HepG2 (cell line): ENCODE measurements around the gene BAMBI. TPM values are rescaled to one million over a fixed set of nuclear protein-coding genes. Genes with fewer than 3 reads are reported as not detected.

Experiments used
- ADNP ChIP-seq: sonication (generic); formaldehyde crosslinking; IDR thresholded peaks from 2 replicates; pipeline ENCODE4 v1.4.0; 2020; ENCODE audit warnings: missing genetic modification reagents
- BRD4 ChIP-seq: sonication (generic); formaldehyde crosslinking; IDR thresholded peaks from 2 replicates; pipeline ENCODE4 v1.4.0; 2020; ENCODE audit warnings: missing genetic modification reagents
- ESRRA ChIP-seq: sonication (generic); formaldehyde crosslinking; IDR thresholded peaks from 2 replicates; pipeline ENCODE4 v1.5.1; 2020; ENCODE audit warnings: mild to moderate bottlenecking, low read depth, missing genetic modification reagents
- FOSL2 ChIP-seq: sonication (generic); formaldehyde crosslinking; IDR thresholded peaks from 2 replicates; pipeline ENCODE4 v1.4.0; 2020; ENCODE audit warnings: missing genetic modification reagents
- GABPA ChIP-seq, 2 experiments: IDR thresholded peaks; 2 replicates each; pipeline ENCODE4 v1.6.1; 2011 to 2016; ENCODE audit warnings: low read depth in 2 of 2, low read length in 1 of 2, missing biosample characterization in 1 of 2, missing genetic modification characterization in 1 of 2
- IRX3 ChIP-seq: sonication (generic); formaldehyde crosslinking; IDR thresholded peaks from 2 replicates; pipeline ENCODE4 v1.8.1; 2023; ENCODE audit warnings: mild to moderate bottlenecking, low read depth, missing genetic modification reagents, borderline replicate concordance
- KDM2A ChIP-seq: sonication (generic); formaldehyde crosslinking; IDR thresholded peaks from 2 replicates; pipeline ENCODE4 v1.4.0; 2020; ENCODE audit warnings: low read depth, missing genetic modification reagents, borderline replicate concordance
- KDM6A ChIP-seq: IDR thresholded peaks from 2 replicates; pipeline ENCODE4 v1.6.1; 2016; ENCODE audit warnings: low read depth
- PHF21A ChIP-seq: sonication (generic); formaldehyde crosslinking; IDR thresholded peaks from 2 replicates; pipeline ENCODE4 v1.5.0; 2020; ENCODE audit warnings: mild to moderate bottlenecking, missing genetic modification reagents
- SRSF1 ChIP-seq: fragments of 200-400 bp; formaldehyde crosslinking; optimal IDR thresholded peaks from 2 replicates; pipeline ENCODE3; 2017; ENCODE audit warnings: mild to moderate bottlenecking, low read depth, low read length, moderate library complexity
- ZBTB8A ChIP-seq: sonication (generic); formaldehyde crosslinking; IDR thresholded peaks from 2 replicates; pipeline ENCODE4 v1.4.0; 2020; ENCODE audit warnings: mild to moderate bottlenecking, low read depth, missing genetic modification reagents, borderline replicate concordance
- ZNF24 ChIP-seq: fragments of 450-650 bp; IDR thresholded peaks from 2 replicates; pipeline ENCODE4 v1.6.1; 2017; ENCODE audit warnings: antibody characterized with exemption, mild to moderate bottlenecking
- ZNF496 ChIP-seq: sonication (generic); formaldehyde crosslinking; IDR thresholded peaks from 2 replicates; pipeline ENCODE4 v1.8.1; 2023; ENCODE audit warnings: mild to moderate bottlenecking, moderate library complexity, missing genetic modification reagents; ENCODE audit not compliant: insufficient replicate concordance
- ZNF549 ChIP-seq: sonication (generic); formaldehyde crosslinking; IDR thresholded peaks from 2 replicates; pipeline ENCODE4 v1.5.0; 2020; ENCODE audit warnings: missing genetic modification reagents
- ZNF558 ChIP-seq: sonication (generic); formaldehyde crosslinking; IDR thresholded peaks from 2 replicates; pipeline ENCODE4 v1.9.0; 2022; ENCODE audit warnings: mild to moderate bottlenecking, missing genetic modification reagents, borderline replicate concordance
- ZNF678 ChIP-seq: sonication (generic); formaldehyde crosslinking; IDR thresholded peaks from 2 replicates; pipeline ENCODE4 v1.4.0; 2020; ENCODE audit warnings: mild to moderate bottlenecking, missing genetic modification reagents
- ZNF720 ChIP-seq: sonication (generic); formaldehyde crosslinking; IDR thresholded peaks from 2 replicates; pipeline ENCODE4 v1.4.0; 2020; ENCODE audit warnings: missing genetic modification reagents
- ZZZ3 ChIP-seq: sonication (generic); formaldehyde crosslinking; IDR thresholded peaks from 2 replicates; pipeline ENCODE4 v1.4.0; 2020; ENCODE audit warnings: missing genetic modification reagents, mild to moderate bottlenecking, borderline replicate concordance
- polyA plus RNA-seq, 8 experiments: library from polyadenylated mRNA; depleted of rRNA in 3 of 8; stranded (reverse) in 7 of 8; unstranded in 1 of 8; fragments of >200 nt; fragmentation: Illumina TruSeq in 4 of 8; extraction: Trizol in 4 of 8; gene quantifications; 2 replicates each; pipeline versions ENCODE4 v1.2.1 to v1.2.3, GENCODE V29; 2011 to 2016; ENCODE audit warnings: low read depth in 4 of 8, missing spikeins in 1 of 8, mixed read lengths in 1 of 8; ENCODE audit not compliant: insufficient read depth in 1 of 8
- total RNA-seq, 5 experiments: library from RNA; depleted of rRNA; stranded (reverse); fragments of >200 nt; fragmentation: Illumina TruSeq; extraction: Trizol; gene quantifications; 2 replicates each; pipeline ENCODE4 v1.2.3, GENCODE V29; 2016; ENCODE audit warnings: low read depth in 1 of 5
- TF ChIP-seq, protein P1 (sequence below): sonication (generic); formaldehyde crosslinking; conservative IDR thresholded peaks from 2 replicates; pipeline ENCODE4 v1.4.0; 2020; ENCODE audit warnings: missing genetic modification reagents
- TF ChIP-seq, protein P2 (sequence below): sonication (generic); formaldehyde crosslinking; IDR thresholded peaks from 2 replicates; pipeline ENCODE4 v1.5.0; 2020; ENCODE audit warnings: missing genetic modification reagents
- TF ChIP-seq, protein P3 (sequence below): IDR thresholded peaks from 2 replicates; pipeline ENCODE4 v1.6.1; 2016; ENCODE audit warnings: low read depth
- TF ChIP-seq, protein P4 (sequence below): sonication (generic); formaldehyde crosslinking; IDR thresholded peaks from 2 replicates; pipeline ENCODE4 v1.5.1; 2020; ENCODE audit warnings: mild to moderate bottlenecking, missing genetic modification reagents, borderline replicate concordance
- TF ChIP-seq, protein P5 (sequence below): sonication (generic); formaldehyde crosslinking; IDR thresholded peaks from 2 replicates; pipeline ENCODE4 v1.4.0; 2020; ENCODE audit warnings: missing genetic modification reagents, mild to moderate bottlenecking, borderline replicate concordance

The BAMBI gene
- total and polyA plus RNA-seq, 2 of the 13 experiments (the other 11 are each of a cell fraction or from before 2014, with no cell fraction given), result 12.0 to 23.6 TPM

DNA sequence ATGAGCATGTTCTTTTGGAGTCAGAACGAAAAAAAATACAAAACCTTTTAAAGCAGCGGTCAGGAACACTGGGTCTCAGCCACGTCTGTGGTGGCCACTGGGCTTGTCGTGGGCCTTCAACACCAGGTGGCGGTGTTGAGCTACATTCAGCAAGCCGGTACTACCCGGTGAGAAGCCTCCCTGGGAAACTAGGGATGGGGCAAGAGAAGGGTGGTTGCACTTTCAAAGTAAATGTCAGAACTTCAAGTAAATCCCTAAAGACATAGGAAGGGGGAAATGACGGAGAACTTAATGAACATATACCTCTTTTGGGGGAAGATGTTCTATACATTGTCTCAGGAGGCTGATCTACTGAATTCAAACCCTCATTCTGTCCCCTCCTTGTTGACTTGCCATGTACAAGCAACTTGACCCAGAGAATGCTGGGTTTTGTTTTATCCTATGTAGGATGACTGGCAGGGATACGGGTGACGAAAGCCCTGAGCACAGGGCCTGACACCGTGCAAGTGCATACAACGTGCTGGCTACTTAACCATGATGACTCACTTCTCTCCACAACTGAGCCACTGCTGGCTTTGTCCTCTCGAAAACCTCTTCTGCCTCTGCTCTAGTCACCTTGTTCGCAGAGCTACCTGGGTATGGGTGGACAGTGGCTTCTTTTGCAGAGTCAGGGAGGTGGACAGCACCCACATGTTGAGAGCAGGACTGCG is 49.0 kb upstream of the BAMBI start (continued):
- TF ChIP-seq, protein P1, sequence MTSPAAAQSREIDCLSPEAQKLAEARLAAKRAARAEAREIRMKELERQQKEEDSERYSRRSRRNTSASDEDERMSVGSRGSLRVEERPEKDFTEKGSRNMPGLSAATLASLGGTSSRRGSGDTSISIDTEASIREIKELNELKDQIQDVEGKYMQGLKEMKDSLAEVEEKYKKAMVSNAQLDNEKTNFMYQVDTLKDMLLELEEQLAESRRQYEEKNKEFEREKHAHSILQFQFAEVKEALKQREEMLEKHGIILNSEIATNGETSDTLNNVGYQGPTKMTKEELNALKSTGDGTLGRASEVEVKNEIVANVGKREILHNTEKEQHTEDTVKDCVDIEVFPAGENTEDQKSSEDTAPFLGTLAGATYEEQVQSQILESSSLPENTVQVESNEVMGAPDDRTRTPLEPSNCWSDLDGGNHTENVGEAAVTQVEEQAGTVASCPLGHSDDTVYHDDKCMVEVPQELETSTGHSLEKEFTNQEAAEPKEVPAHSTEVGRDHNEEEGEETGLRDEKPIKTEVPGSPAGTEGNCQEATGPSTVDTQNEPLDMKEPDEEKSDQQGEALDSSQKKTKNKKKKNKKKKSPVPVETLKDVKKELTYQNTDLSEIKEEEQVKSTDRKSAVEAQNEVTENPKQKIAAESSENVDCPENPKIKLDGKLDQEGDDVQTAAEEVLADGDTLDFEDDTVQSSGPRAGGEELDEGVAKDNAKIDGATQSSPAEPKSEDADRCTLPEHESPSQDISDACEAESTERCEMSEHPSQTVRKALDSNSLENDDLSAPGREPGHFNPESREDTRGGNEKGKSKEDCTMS (CRISPR knock-in tag), result no peak
- TF ChIP-seq ZZZ3, result no peak
- no peak for TF ChIP-seq ZNF24
- no peak for TF ChIP-seq GABPA (IDR thresholded peaks at IDR 0.05; ENCODE audit: low read depth, low read length)
- no peak for TF ChIP-seq GABPA (CRISPR knock-in tag; IDR thresholded peaks at IDR 0.05; ENCODE audit: low read depth)
- TF ChIP-seq ZNF496, result no peak
- no peak for TF ChIP-seq ZNF720 (CRISPR knock-in tag)
- TF ChIP-seq, protein P2, sequence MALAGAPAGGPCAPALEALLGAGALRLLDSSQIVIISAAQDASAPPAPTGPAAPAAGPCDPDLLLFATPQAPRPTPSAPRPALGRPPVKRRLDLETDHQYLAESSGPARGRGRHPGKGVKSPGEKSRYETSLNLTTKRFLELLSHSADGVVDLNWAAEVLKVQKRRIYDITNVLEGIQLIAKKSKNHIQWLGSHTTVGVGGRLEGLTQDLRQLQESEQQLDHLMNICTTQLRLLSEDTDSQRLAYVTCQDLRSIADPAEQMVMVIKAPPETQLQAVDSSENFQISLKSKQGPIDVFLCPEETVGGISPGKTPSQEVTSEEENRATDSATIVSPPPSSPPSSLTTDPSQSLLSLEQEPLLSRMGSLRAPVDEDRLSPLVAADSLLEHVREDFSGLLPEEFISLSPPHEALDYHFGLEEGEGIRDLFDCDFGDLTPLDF (CRISPR knock-in tag), result no peak
- TF ChIP-seq ZNF678 (CRISPR knock-in tag), result no peak
- no peak for TF ChIP-seq SRSF1
- no peak for TF ChIP-seq PHF21A (CRISPR knock-in tag)
- no peak for TF ChIP-seq ZBTB8A (CRISPR knock-in tag)
- TF ChIP-seq IRX3 (CRISPR knock-in tag), result no peak
- TF ChIP-seq FOSL2 (CRISPR knock-in tag), result peak; percentile 68
- TF ChIP-seq, protein P3, sequence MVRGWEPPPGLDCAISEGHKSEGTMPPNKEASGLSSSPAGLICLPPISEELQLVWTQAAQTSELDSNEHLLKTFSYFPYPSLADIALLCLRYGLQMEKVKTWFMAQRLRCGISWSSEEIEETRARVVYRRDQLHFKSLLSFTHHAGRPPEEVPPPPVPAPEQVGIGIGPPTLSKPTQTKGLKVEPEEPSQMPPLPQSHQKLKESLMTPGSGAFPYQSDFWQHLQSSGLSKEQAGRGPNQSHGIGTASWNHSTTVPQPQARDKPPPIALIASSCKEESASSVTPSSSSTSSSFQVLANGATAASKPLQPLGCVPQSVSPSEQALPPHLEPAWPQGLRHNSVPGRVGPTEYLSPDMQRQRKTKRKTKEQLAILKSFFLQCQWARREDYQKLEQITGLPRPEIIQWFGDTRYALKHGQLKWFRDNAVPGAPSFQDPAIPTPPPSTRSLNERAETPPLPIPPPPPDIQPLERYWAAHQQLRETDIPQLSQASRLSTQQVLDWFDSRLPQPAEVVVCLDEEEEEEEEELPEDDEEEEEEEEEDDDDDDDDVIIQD (CRISPR knock-in tag), result no peak
- TF ChIP-seq, protein P4, sequence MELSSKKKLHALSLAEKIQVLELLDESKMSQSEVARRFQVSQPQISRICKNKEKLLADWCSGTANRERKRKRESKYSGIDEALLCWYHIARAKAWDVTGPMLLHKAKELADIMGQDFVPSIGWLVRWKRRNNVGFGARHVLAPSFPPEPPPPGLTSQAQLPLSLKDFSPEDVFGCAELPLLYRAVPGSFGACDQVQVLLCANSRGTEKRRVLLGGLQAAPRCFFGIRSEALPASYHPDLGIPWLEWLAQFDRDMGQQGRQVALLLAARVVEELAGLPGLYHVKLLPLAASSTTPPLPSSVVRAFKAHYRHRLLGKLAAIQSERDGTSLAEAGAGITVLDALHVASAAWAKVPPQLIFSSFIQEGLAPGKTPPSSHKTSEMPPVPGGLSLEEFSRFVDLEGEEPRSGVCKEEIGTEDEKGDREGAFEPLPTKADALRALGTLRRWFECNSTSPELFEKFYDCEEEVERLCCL (CRISPR knock-in tag), result no peak
- TF ChIP-seq, protein P5, sequence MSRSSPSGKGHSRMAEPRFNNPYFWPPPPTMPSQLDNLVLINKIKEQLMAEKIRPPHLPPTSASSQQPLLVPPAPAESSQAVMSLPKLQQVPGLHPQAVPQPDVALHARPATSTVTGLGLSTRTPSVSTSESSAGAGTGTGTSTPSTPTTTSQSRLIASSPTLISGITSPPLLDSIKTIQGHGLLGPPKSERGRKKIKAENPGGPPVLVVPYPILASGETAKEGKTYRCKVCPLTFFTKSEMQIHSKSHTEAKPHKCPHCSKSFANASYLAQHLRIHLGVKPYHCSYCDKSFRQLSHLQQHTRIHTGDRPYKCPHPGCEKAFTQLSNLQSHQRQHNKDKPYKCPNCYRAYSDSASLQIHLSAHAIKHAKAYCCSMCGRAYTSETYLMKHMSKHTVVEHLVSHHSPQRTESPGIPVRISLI, result no peak
- no peak for TF ChIP-seq ESRRA (CRISPR knock-in tag)
- no peak for TF ChIP-seq ZNF549
- no peak for TF ChIP-seq KDM6A (CRISPR knock-in tag)
- no peak for TF ChIP-seq ADNP
- TF ChIP-seq KDM2A (CRISPR knock-in tag), result peak; percentile 42; the same call in 1 of the 2 replicates
- no peak for TF ChIP-seq BRD4 (CRISPR knock-in tag)
- TF ChIP-seq ZNF558 (CRISPR knock-in tag), result no peak
